PC-3 (cell line): ENCODE results near the gene CACNA1A. TPM values are rescaled to one million over a fixed set of nuclear protein-coding genes. Genes with fewer than 3 reads are reported as not detected.

Source experiments
- ATAC-seq: fragments of 200-7000 bp; cut with Tn5 transposase; 2 replicates; pipeline ENCODE4 v1.9.1; 2020; ENCODE audit warnings: mild to moderate bottlenecking, moderate library complexity
- BruUV-seq: library from RNA; stranded (reverse); fragments of 400-500 nt; replicated peaks from 2 replicates; lab custom pipeline; 2021; lab: Mats Ljungman, UMichigan
- CTCF ChIA-PET: fragments of 300-600 bp; sonication (Branson Sonifier 250); formaldehyde crosslinking; loops from one replicate; lab custom pipeline; 2022; ENCODE audit warnings: antibody characterized with exemption; lab: Charles Lee
- POLR2A ChIA-PET: fragments of 300-600 bp; sonication (Branson Sonifier 250); formaldehyde crosslinking; loops from one replicate; lab custom pipeline; 2022; ENCODE audit warnings: antibody characterized with exemption; ENCODE audit not compliant: unreplicated experiment; lab: Charles Lee
- DNase-seq: peaks from one replicate; pipeline ENCODE4 v3.0.0-alpha.2; 2015
- H2AFZ ChIP-seq: fragments of 300-600 bp; sonication (generic); 2 replicates; pipeline ENCODE4 v1.6.0; 2016; ENCODE audit warnings: antibody characterized with exemption, low read length
- H3F3A ChIP-seq: fragments of 300-600 bp; sonication (generic); one replicate; pipeline ENCODE4 v1.6.0; 2017; ENCODE audit warnings: antibody characterized with exemption, low read length, control low read depth, mild to moderate bottlenecking; ENCODE audit not compliant: unreplicated experiment
- H3K27ac ChIP-seq: fragments of 300-600 bp; sonication (generic); 2 replicates; pipeline ENCODE4 v1.5.1; 2016; ENCODE audit warnings: mild to moderate bottlenecking, low read length
- H3K27me3 ChIP-seq: fragments of 300-600 bp; sonication (generic); 2 replicates; pipeline ENCODE4 v1.6.1; 2016; ENCODE audit warnings: low read length, mixed read lengths
- H3K36me3 ChIP-seq: fragments of 300-600 bp; sonication (generic); 2 replicates; pipeline ENCODE4 v1.6.1; 2016; ENCODE audit warnings: low read depth, mixed run types, low read length, mixed read lengths
- H3K4me1 ChIP-seq: fragments of 300-600 bp; sonication (generic); 2 replicates; pipeline ENCODE4 v1.5.1; 2016; ENCODE audit warnings: low read length; ENCODE audit not compliant: insufficient read depth
- H3K4me2 ChIP-seq: fragments of 300-600 bp; sonication (generic); 2 replicates; pipeline ENCODE4 v1.6.0; 2016; ENCODE audit warnings: low read length
- H3K4me3 ChIP-seq: fragments of 300-600 bp; sonication (generic); 2 replicates; pipeline ENCODE4 v1.5.1; 2016; ENCODE audit warnings: mild to moderate bottlenecking, low read length, mixed read lengths
- H3K79me2 ChIP-seq: fragments of 300-600 bp; sonication (generic); 2 replicates; pipeline ENCODE4 v1.6.1; 2017; ENCODE audit warnings: low read length, mixed read lengths
- H3K9ac ChIP-seq: fragments of 300-600 bp; sonication (generic); 2 replicates; pipeline ENCODE4 v1.6.0; 2016; ENCODE audit warnings: mild to moderate bottlenecking, low read length
- H3K9me2 ChIP-seq: fragments of 300-600 bp; sonication (generic); replicated peaks from 2 replicates; pipeline ENCODE4 v1.6.1; 2016; ENCODE audit warnings: mixed run types, low read length, mixed read lengths
- H3K9me3 ChIP-seq: fragments of 300-600 bp; sonication (generic); 2 replicates; pipeline ENCODE4 v1.6.1; 2016; ENCODE audit warnings: low read length, mixed read lengths
- H4K20me1 ChIP-seq: fragments of 300-600 bp; sonication (generic); 2 replicates; pipeline ENCODE4 v1.6.1; 2016; ENCODE audit warnings: low read length, mixed read lengths
- CTCF ChIP-seq: fragments of 300-600 bp; sonication (generic); conservative IDR thresholded peaks from 2 replicates; pipeline ENCODE4 v1.5.1; 2017; ENCODE audit warnings: antibody characterized with exemption, low read depth, mild to moderate bottlenecking, low read length
- EZH2 ChIP-seq: fragments of 300-600 bp; sonication (generic); IDR thresholded peaks from one replicate; pipeline ENCODE4 v1.6.1; 2017; ENCODE audit warnings: antibody characterized with exemption, mild to moderate bottlenecking, low read length; ENCODE audit not compliant: unreplicated experiment
- EZH2phosphoT487 ChIP-seq: fragments of 300-600 bp; sonication (generic); IDR thresholded peaks from 2 replicates; pipeline ENCODE4 v1.6.1; 2018; ENCODE audit warnings: mild to moderate bottlenecking, antibody characterized with exemption, low read length, borderline replicate concordance
- intact Hi-C: fragments of 100-400 bp; cut with micrococcal nuclease; formaldehyde crosslinking; loops from 2 replicates; pipeline ENCODE4 v1.9.0; 2023
- total RNA-seq: library from RNA; depleted of rRNA; stranded (reverse); fragments of >200 nt; gene quantifications from 2 replicates; pipeline ENCODE4 v1.2.3, GENCODE V29; 2014

CACNA1A gene
- total RNA-seq, 1 experiment from 2014 or later = 0.62 TPM

- Histone ChIP-seq H3K9me2 (no peaks in the 10 kb centered on the region), H3K27me3 (no peaks in the 10 kb centered on the region; the same call in 1 of the 2 replicates), H3K9ac (no peak overlapping the region), H3K9me3 (no peaks in the 10 kb centered on the region), H3K4me2 (no peak overlapping the region), H3K79me2 (no peaks in the 10 kb centered on the region), H4K20me1 (no peaks in the 10 kb centered on the region), H3K27ac (no peak overlapping the region), H3F3A (no peaks in the 10 kb centered on the region), H3K4me3 (no peak overlapping the region), H3K4me1 (no peaks in the 10 kb centered on the region), H3K36me3 (no peaks in the 10 kb centered on the region), H2AFZ (no peak overlapping the region)
- ChIA-PET POLR2A (no interaction called here), CTCF (interaction anchor here (0.6 kb wide), 1 partner anchor 137 kb away, joined by 3 read pairs; no protein-coding TSS in a partner anchor)
- no peak for ATAC-seq
- DNase-seq = no peak
- intact Hi-C loops = no loop called here
- no TSS peak for BruUV-seq
- TF ChIP-seq EZH2 (no peak), EZH2phosphoT487 (no peak), CTCF (no peak)
Measured at GRCh38 chr19:13381827-13382632, 124.2 kb downstream of the CACNA1A start.

GRCh38 chr19:13376537-13376936 lies 129.7 kb downstream of the CACNA1A start:
- Histone ChIP-seq H3K4me2 (no peak overlapping the region), H3K9me2 (no peaks in the 10 kb centered on the region), H2AFZ (no peak overlapping the region), H3F3A (no peaks in the 10 kb centered on the region), H3K27ac (no peak overlapping the region), H3K4me1 (no peaks in the 10 kb centered on the region), H3K9ac (no peak overlapping the region), H3K4me3 (no peak overlapping the region), H3K9me3 (no peaks in the 10 kb centered on the region), H4K20me1 (no peaks in the 10 kb centered on the region), H3K36me3 (no peaks in the 10 kb centered on the region), H3K79me2 (no peaks in the 10 kb centered on the region), H3K27me3 (no peaks in the 10 kb centered on the region; the same call in 1 of the 2 replicates)
- DNase-seq (no peak), ATAC-seq (no peak)
- ChIA-PET POLR2A (no interaction called here), CTCF (no interaction called here)
- intact Hi-C loops = no loop called here
- TF ChIP-seq EZH2phosphoT487 = no peak
- TF ChIP-seq CTCF = no peak
- TF ChIP-seq EZH2 = no peak
- BruUV-seq = no TSS peak

- no peak overlapping the region for H3K4me2 ChIP-seq
- no peaks in the 10 kb centered on the region for H4K20me1 ChIP-seq
- ChIA-PET POLR2A (no interaction called here), CTCF (no interaction called here)
- H3K9me3 ChIP-seq = no peaks in the 10 kb centered on the region
- no peaks in the 10 kb centered on the region for H3K9me2 ChIP-seq
- ATAC-seq (no peak), DNase-seq (no peak)
- no peaks in the 10 kb centered on the region for H3F3A ChIP-seq
- no TSS peak for BruUV-seq
- no peaks in the 10 kb centered on the region for H3K79me2 ChIP-seq
- no peaks in the 10 kb centered on the region for H3K36me3 ChIP-seq
- TF ChIP-seq EZH2 (no peak), CTCF (no peak; the same call in 1 of the 2 replicates), EZH2phosphoT487 (no peak)
- no peaks in the 10 kb centered on the region for H3K4me1 ChIP-seq
- no peak overlapping the region for H3K27ac ChIP-seq
- intact Hi-C loops = no loop called here
- H3K4me3 ChIP-seq = no peak overlapping the region
- no peaks in the 10 kb centered on the region; the same call in 1 of the 2 replicates for H3K27me3 ChIP-seq
- no peak overlapping the region for H2AFZ ChIP-seq
- no peak overlapping the region for H3K9ac ChIP-seq
Measured at GRCh38 chr19:13373599-13373998, 132.7 kb downstream of the CACNA1A start.
